SK-N-SH (cell line): ENCODE measurements around the gene OGG1. TPM values are rescaled to one million over a fixed set of nuclear protein-coding genes. Genes with fewer than 3 reads are reported as not detected.

Source experiments
- CTCF ChIA-PET: fragments of 300-600, 350-600 bp; formaldehyde crosslinking; extraction: SDS; loops from one replicate; lab custom pipeline; 2021; lab: Yijun Ruan, JAX
- POLR2A ChIA-PET: fragments of 350-600 bp; sonication (Branson Sonifier 250); formaldehyde crosslinking; extraction: SDS; loops from one replicate; lab custom pipeline; 2020; ENCODE audit warnings: antibody characterized with exemption, inconsistent platforms; lab: Yijun Ruan, JAX
- DNase-seq: peaks from one replicate; pipeline ENCODE4 v3.0.0; 2012
- H2AFZ ChIP-seq: fragments of 200-600 bp; sonication (generic); 2 replicates; pipeline ENCODE4 v1.8.1; 2016; ENCODE audit warnings: antibody characterized with exemption, mild to moderate bottlenecking, low read depth
- H3F3A ChIP-seq: fragments of 200-600 bp; sonication (generic); replicated peaks from 2 replicates; pipeline ENCODE3; 2016; ENCODE audit warnings: antibody characterized with exemption, mild to moderate bottlenecking; ENCODE audit not compliant: insufficient read depth
- H3K27ac ChIP-seq, 2 experiments: fragments of 200-500 bp in 1 of 2; fragments of 200-600 bp in 1 of 2; sonication (Bioruptor generic) in 1 of 2; sonication (generic), shearing (Covaris generic) in 1 of 2; 2 replicates each; pipeline versions ENCODE4 v1.5.1 to v1.6.1; 2014 to 2016; ENCODE audit warnings: low read depth in 2 of 2, inconsistent platforms in 1 of 2, low read length in 1 of 2, mild to moderate bottlenecking in 1 of 2, mixed read lengths in 1 of 2
- H3K27me3 ChIP-seq: fragments of 200-600 bp; sonication (generic), shearing (Covaris generic); 2 replicates; pipeline ENCODE4 v1.6.1; 2016; ENCODE audit warnings: mixed run types; ENCODE audit not compliant: insufficient read depth
- H3K36me3 ChIP-seq, 2 experiments: fragments of 200-500 bp in 1 of 2; fragments of 200-600 bp in 1 of 2; sonication (Bioruptor generic) in 1 of 2; sonication (generic) in 1 of 2; replicated peaks in 1 of 2; 2 replicates each; pipeline versions ENCODE3 to v1.5.1; 2014 to 2016; ENCODE audit warnings: low read length in 1 of 2, mild to moderate bottlenecking in 1 of 2; ENCODE audit not compliant: insufficient read depth in 2 of 2, control insufficient read depth in 1 of 2
- H3K4me1 ChIP-seq, 2 experiments: fragments of 200-500 bp in 1 of 2; fragments of 200-600 bp in 1 of 2; sonication (Bioruptor generic) in 1 of 2; sonication (generic), shearing (Covaris generic) in 1 of 2; 2 replicates each; pipeline versions ENCODE4 v1.5.1 to v1.6.1; 2014 to 2016; ENCODE audit warnings: low read depth in 1 of 2, low read length in 1 of 2, mixed run types in 1 of 2; ENCODE audit not compliant: insufficient read depth in 2 of 2, control insufficient read depth in 1 of 2
- H3K4me2 ChIP-seq: fragments of 200-600 bp; sonication (generic), shearing (Covaris generic); 2 replicates; pipeline ENCODE4 v1.6.1; 2017; ENCODE audit warnings: mixed run types
- H3K4me3 ChIP-seq, 2 experiments: fragments of 200-500 bp in 1 of 2; fragments of 200-600 bp in 1 of 2; sonication (Bioruptor generic) in 1 of 2; sonication (generic), shearing (Covaris generic) in 1 of 2; 2 replicates each; pipeline versions ENCODE4 v1.5.1 to v1.8.1; 2014 to 2016; ENCODE audit warnings: low read depth in 2 of 2, inconsistent platforms in 1 of 2, low read length in 1 of 2, mild to moderate bottlenecking in 1 of 2, mixed read lengths in 1 of 2, moderate library complexity in 1 of 2
- H3K79me2 ChIP-seq: fragments of 200-600 bp; sonication (generic); 2 replicates; pipeline ENCODE4 v1.8.1; 2017; ENCODE audit warnings: mild to moderate bottlenecking; ENCODE audit not compliant: insufficient read depth
- H3K9ac ChIP-seq: fragments of 200-600 bp; sonication (generic); 2 replicates; pipeline ENCODE4 v1.6.1; 2017; ENCODE audit warnings: mixed run types
- H3K9me2 ChIP-seq: fragments of 200-600 bp; sonication (generic); 2 replicates; pipeline ENCODE4 v1.6.1; 2017; ENCODE audit warnings: mixed run types
- H3K9me3 ChIP-seq: fragments of 200-600 bp; sonication (generic); 2 replicates; pipeline ENCODE4 v1.6.1; 2017; ENCODE audit warnings: mixed run types, mild to moderate bottlenecking, moderate library complexity
- H4K20me1 ChIP-seq: fragments of 200-600 bp; sonication (generic); 2 replicates; pipeline ENCODE4 v1.6.1; 2017; ENCODE audit warnings: mild to moderate bottlenecking, mixed run types; ENCODE audit not compliant: insufficient read depth
- CHD2 ChIP-seq: fragments of 150-350 bp; IDR thresholded peaks from 2 replicates; pipeline ENCODE4 v1.6.1; 2018; ENCODE audit warnings: low read length; ENCODE audit not compliant: partially characterized antibody
- EZH2phosphoT487 ChIP-seq: fragments of 200-600 bp; sonication (generic); IDR thresholded peaks from 2 replicates; pipeline ENCODE4 v1.6.1; 2017; ENCODE audit warnings: low read depth, mixed run types, mild to moderate bottlenecking, antibody characterized with exemption, moderate library complexity, borderline replicate concordance
- FOXM1 ChIP-seq: IDR thresholded peaks from 2 replicates; pipeline ENCODE4 v1.4.0; 2012; ENCODE audit warnings: low read depth, mild to moderate bottlenecking
- GATA2 ChIP-seq: sonication (generic); formaldehyde crosslinking; IDR thresholded peaks from 2 replicates; pipeline ENCODE4 v1.5.0; 2020; ENCODE audit warnings: mild to moderate bottlenecking, missing genetic modification reagents
- MEF2A ChIP-seq: IDR thresholded peaks from 2 replicates; pipeline ENCODE4 v1.4.0; 2012; ENCODE audit warnings: low read depth, borderline replicate concordance
- NFIC ChIP-seq: IDR thresholded peaks from 2 replicates; pipeline ENCODE4 v1.4.0; 2012; ENCODE audit warnings: borderline replicate concordance
- RCOR1 ChIP-seq: fragments of 150-350 bp; IDR thresholded peaks from 2 replicates; pipeline ENCODE4 v1.6.1; 2017; ENCODE audit warnings: antibody characterized with exemption, low read length
- REST ChIP-seq: IDR thresholded peaks from 2 replicates; pipeline ENCODE4 v1.6.1; 2012; ENCODE audit warnings: mild to moderate bottlenecking, low read depth, low read length, moderate library complexity
- RXRA ChIP-seq: IDR thresholded peaks from 2 replicates; pipeline ENCODE4 v1.4.0; 2012; ENCODE audit warnings: low read depth, mild to moderate bottlenecking, borderline replicate concordance
- SIN3A ChIP-seq: IDR thresholded peaks from 2 replicates; pipeline ENCODE4 v1.6.1; 2012; ENCODE audit warnings: low read depth, mild to moderate bottlenecking, low read length, moderate library complexity, borderline replicate concordance
- SMC3 ChIP-seq: IDR thresholded peaks from 2 replicates; pipeline ENCODE4 v1.6.1; 2012; ENCODE audit warnings: low read depth, low read length, improper control_type of control experiment
- TEAD4 ChIP-seq: IDR thresholded peaks from 2 replicates; pipeline ENCODE4 v1.4.0; 2012; ENCODE audit warnings: mild to moderate bottlenecking, borderline replicate concordance; ENCODE audit not compliant: insufficient read depth
- YY1 ChIP-seq: IDR thresholded peaks from 2 replicates; pipeline ENCODE4 v1.4.0; 2012; ENCODE audit warnings: low read depth, mild to moderate bottlenecking
- ZBTB33 ChIP-seq: IDR thresholded peaks from 2 replicates; pipeline ENCODE4 v1.4.0; 2012; ENCODE audit warnings: low read depth, borderline replicate concordance
- WGBS: methylation state at CpG from one replicate; pipeline ENCODE4 v1.1.6; 2017; ENCODE audit warnings: low lambda C conversion rate; 5-methylcytosine and 5-hydroxymethylcytosine counted together
- polyA plus RNA-seq, 3 experiments: library from polyadenylated mRNA; depleted of rRNA; stranded (reverse); fragments of >200 nt; gene quantifications; 2 replicates each; pipeline ENCODE4 v1.2.3, GENCODE V29; 2012

OGG1 gene
- polyA plus RNA-seq, 1 of the 3 experiments (the other 2 are of a cell fraction): 26.8 TPM

GRCh38 chr3:9701006-9701405 is 48.7 kb upstream of the OGG1 start:
- Histone ChIP-seq H2AFZ (no peak overlapping the region), H3K27me3 (no peaks in the 10 kb centered on the region), H3K4me2 (no peak overlapping the region), H3F3A (no peaks in the 10 kb centered on the region), H3K9me3 (no peaks in the 10 kb centered on the region), H3K36me3 (peaks cover 0 to 23% of the 10 kb centered on the region in 2 experiments), H3K4me1 (peaks cover 0 to 13% of the 10 kb centered on the region in 2 experiments; a peak in 1 of 4 replicates), H4K20me1 (no peaks in the 10 kb centered on the region), H3K9me2 (no peaks in the 10 kb centered on the region), H3K79me2 (no peaks in the 10 kb centered on the region), H3K4me3 (no peak overlapping the region), H3K27ac (no peak overlapping the region), H3K9ac (no peak overlapping the region)
- ChIA-PET POLR2A (no interaction called here), CTCF (no interaction called here)
- TF ChIP-seq YY1: no peak
- TF ChIP-seq SMC3: no peak
- TF ChIP-seq RXRA: no peak
- TF ChIP-seq SIN3A: no peak
- no peak for DNase-seq
- 91% methylated on average over 5 of the region's 7 CpGs for WGBS

- H3K4me2 ChIP-seq: no peak overlapping the region
- H3K9me3 ChIP-seq: no peaks in the 10 kb centered on the region
- peaks cover 0 to 23% of the 10 kb centered on the region in 2 experiments for H3K36me3 ChIP-seq
- peaks cover 0 to 13% of the 10 kb centered on the region in 2 experiments; a peak in 1 of 4 replicates for H3K4me1 ChIP-seq
- H3K9ac ChIP-seq: no peak overlapping the region
- H2AFZ ChIP-seq: no peak overlapping the region
- H3F3A ChIP-seq: no peaks in the 10 kb centered on the region
- H3K27ac ChIP-seq: no peak overlapping the region
- no peaks in the 10 kb centered on the region for H3K27me3 ChIP-seq
- DNase-seq: no peak
- no peaks in the 10 kb centered on the region for H4K20me1 ChIP-seq
- POLR2A ChIA-PET: interaction anchor here (0.6 kb wide), 1 partner anchor 13 kb away, joined by 3 read pairs; no protein-coding TSS in a partner anchor
- WGBS: 92% methylated on average over 7 of the region's 10 CpGs
- no peak for TF ChIP-seq REST
- TF ChIP-seq NFIC: no peak
- no peak for TF ChIP-seq GATA2 (CRISPR knock-in tag)
- TF ChIP-seq TEAD4: no peak
- TF ChIP-seq FOXM1: no peak
- no peak for TF ChIP-seq EZH2phosphoT487
- no peak for TF ChIP-seq RCOR1
- TF ChIP-seq ZBTB33: no peak
- TF ChIP-seq MEF2A: no peak
- TF ChIP-seq CHD2: no peak
- TF ChIP-seq, all 33 proteins: peak for 0
- CTCF ChIA-PET: interaction anchor here (1.1 kb wide), 1 partner anchor 199 kb away, joined by 3 read pairs; no protein-coding TSS in a partner anchor
- no peak overlapping the region for H3K4me3 ChIP-seq
- no peaks in the 10 kb centered on the region for H3K9me2 ChIP-seq
- no peaks in the 10 kb centered on the region for H3K79me2 ChIP-seq
Measured at GRCh38 chr3:9701711-9702110, 48.0 kb upstream of the OGG1 start.
